GM12874 (cell line): ENCODE measurements around the gene OLA1.

Source experiments
- CTCF ChIP-seq: IDR thresholded peaks from 2 replicates; pipeline ENCODE4 v1.5.1; 2011; ENCODE audit warnings: low read depth, mild to moderate bottlenecking, control low read depth, low read length, moderate library complexity; ENCODE audit not compliant: insufficient read depth

Gene OLA1

GRCh38 chr2:174054926-174055325 is 193.4 kb downstream of the OLA1 start:
- TF ChIP-seq CTCF, result no peak

- no peak for TF ChIP-seq CTCF
These were observed 194.8 kb downstream of the OLA1 start for GRCh38 chr2:174053355-174054151.

- no peak for TF ChIP-seq CTCF
These were observed 195.8 kb downstream of the OLA1 start for GRCh38 chr2:174052584-174052976.

- no peak for TF ChIP-seq CTCF
These were observed 196.4 kb downstream of the OLA1 start for GRCh38 chr2:174051741-174052583.

GRCh38 chr2:174051068-174051467 is 197.3 kb downstream of the OLA1 start:
- no peak for TF ChIP-seq CTCF

- TF ChIP-seq CTCF, result no peak
These were observed 198.4 kb downstream of the OLA1 start for GRCh38 chr2:174049895-174050294.

GRCh38 chr2:174048243-174048642 is 200.1 kb downstream of the OLA1 start:
- no peak for TF ChIP-seq CTCF
